HEK293 (cell line): ENCODE data around the gene ENHO.

Experiments used
- CTCF ChIA-PET: fragments of 350-600 bp; formaldehyde crosslinking; extraction: SDS; loops from one replicate; lab custom pipeline; 2021; ENCODE audit warnings: antibody characterized with exemption; lab: Yijun Ruan, JAX
- POLR2A ChIA-PET: fragments of 300-600 bp; formaldehyde crosslinking; extraction: SDS; loops from one replicate; lab custom pipeline; 2020; ENCODE audit warnings: antibody characterized with exemption, inconsistent platforms; lab: Yijun Ruan, JAX
- H3K27ac ChIP-seq: fragments of 200-500 bp; sonication (Bioruptor generic); 2 replicates; pipeline ENCODE4 v1.5.1; 2014; ENCODE audit warnings: low read depth, low read length, control low read depth, inconsistent platforms; ENCODE audit errors: extremely low read depth
- H3K36me3 ChIP-seq, 2 experiments: fragments of 200-500 bp in 1 of 2; sonication (Bioruptor generic) in 1 of 2; 1 replicate in 1 of 2; 2 replicates in 1 of 2; pipeline ENCODE4 v1.5.1; 2014 to 2017; ENCODE audit warnings: inconsistent platforms in 2 of 2, low read length in 2 of 2; ENCODE audit not compliant: control insufficient read depth in 2 of 2, insufficient read depth in 1 of 2
- H3K4me1 ChIP-seq: fragments of 200-500 bp; sonication (Bioruptor generic); 2 replicates; pipeline ENCODE4 v1.5.1; 2014; ENCODE audit warnings: mild to moderate bottlenecking, low read length, inconsistent platforms; ENCODE audit not compliant: control insufficient read depth, insufficient read depth
- H3K4me3 ChIP-seq: 2 replicates; pipeline ENCODE4 v1.5.1; 2011; ENCODE audit warnings: low read depth, mild to moderate bottlenecking, control low read depth, low read length, moderate library complexity
- H3K9me3 ChIP-seq: fragments of 200-500 bp; sonication (Bioruptor generic); 2 replicates; pipeline ENCODE4 v1.5.1; 2014; ENCODE audit warnings: low read depth, low read length, inconsistent platforms; ENCODE audit not compliant: control insufficient read depth, insufficient read depth
- EGR2 ChIP-seq: fragments of 450-650 bp; formaldehyde crosslinking; IDR thresholded peaks from 2 replicates; pipeline ENCODE4 v1.5.1; 2016; ENCODE audit warnings: low read depth, missing biosample characterization, missing genetic modification characterization
- IKZF3 ChIP-seq: fragments of 450-650 bp; IDR thresholded peaks from 2 replicates; pipeline ENCODE4 v1.5.0; 2018; ENCODE audit warnings: missing biosample characterization, mild to moderate bottlenecking, missing genetic modification characterization, moderate library complexity
- KLF7 ChIP-seq: fragments of 450-650 bp; formaldehyde crosslinking; IDR thresholded peaks from 2 replicates; pipeline ENCODE4 v1.5.1; 2016; ENCODE audit warnings: missing biosample characterization, missing genetic modification characterization, borderline replicate concordance
- ZEB2 ChIP-seq: fragments of 450-650 bp; formaldehyde crosslinking; IDR thresholded peaks from 2 replicates; pipeline ENCODE4 v1.5.1; 2016; ENCODE audit warnings: missing biosample characterization, missing genetic modification characterization
- ZFHX2 ChIP-seq: fragments of 450-650 bp; formaldehyde crosslinking; conservative IDR thresholded peaks from 2 replicates; pipeline ENCODE4 v1.5.1; 2016; ENCODE audit warnings: missing biosample characterization, missing genetic modification characterization
- ZNF23 ChIP-seq: fragments of 450-650 bp; formaldehyde crosslinking; IDR thresholded peaks from 2 replicates; pipeline ENCODE4 v1.5.1; 2016; ENCODE audit warnings: missing biosample characterization, missing genetic modification characterization, borderline replicate concordance
- ZNF274 ChIP-seq, 2 experiments: fragments of 200-500 bp in 1 of 2; fragments of 450-650 bp in 1 of 2; sonication (Bioruptor generic) in 1 of 2; formaldehyde crosslinking in 1 of 2; IDR thresholded peaks; 2 replicates each; pipeline versions ENCODE4 v1.5.1 to v1.6.1; 2014 to 2016; ENCODE audit warnings: borderline replicate concordance in 1 of 2, inconsistent platforms in 1 of 2, low read length in 1 of 2, missing biosample characterization in 1 of 2, missing genetic modification characterization in 1 of 2
- ZNF37A ChIP-seq: fragments of 450-650 bp; IDR thresholded peaks from 2 replicates; pipeline ENCODE4 v1.5.1; 2018; ENCODE audit warnings: missing biosample characterization, missing genetic modification characterization
- ZNF394 ChIP-seq: fragments of 450-650 bp; formaldehyde crosslinking; IDR thresholded peaks from 2 replicates; pipeline ENCODE4 v1.5.1; 2016; ENCODE audit warnings: missing biosample characterization, missing genetic modification characterization, mild to moderate bottlenecking, moderate library complexity, borderline replicate concordance
- ZNF785 ChIP-seq: fragments of 450-650 bp; formaldehyde crosslinking; IDR thresholded peaks from 2 replicates; pipeline ENCODE4 v1.5.1; 2016; ENCODE audit warnings: missing biosample characterization, missing genetic modification characterization
- ZSCAN23 ChIP-seq: fragments of 450-650 bp; formaldehyde crosslinking; IDR thresholded peaks from 2 replicates; pipeline ENCODE4 v1.5.1; 2016; ENCODE audit warnings: missing biosample characterization, missing genetic modification characterization
- TF ChIP-seq, protein P1 (sequence below): fragments of 450-650 bp; IDR thresholded peaks from 2 replicates; pipeline ENCODE4 v1.5.1; 2018; ENCODE audit warnings: missing biosample characterization, missing genetic modification characterization
- TF ChIP-seq, protein P2 (sequence below): sonication (generic); formaldehyde crosslinking; IDR thresholded peaks from 2 replicates; pipeline ENCODE4 v1.8.1; 2022; ENCODE audit warnings: mild to moderate bottlenecking, moderate library complexity, missing genetic modification reagents
- TF ChIP-seq, protein P3 (sequence below): fragments of 450-650 bp; formaldehyde crosslinking; IDR thresholded peaks from 2 replicates; pipeline ENCODE4 v1.5.1; 2016; ENCODE audit warnings: missing biosample characterization, missing genetic modification characterization
- TF ChIP-seq, protein P4 (sequence below): fragments of 450-650 bp; formaldehyde crosslinking; IDR thresholded peaks from 2 replicates; pipeline ENCODE4 v1.5.1; 2017; ENCODE audit warnings: missing biosample characterization, mild to moderate bottlenecking, missing genetic modification characterization, moderate library complexity

Gene ENHO

DNA sequence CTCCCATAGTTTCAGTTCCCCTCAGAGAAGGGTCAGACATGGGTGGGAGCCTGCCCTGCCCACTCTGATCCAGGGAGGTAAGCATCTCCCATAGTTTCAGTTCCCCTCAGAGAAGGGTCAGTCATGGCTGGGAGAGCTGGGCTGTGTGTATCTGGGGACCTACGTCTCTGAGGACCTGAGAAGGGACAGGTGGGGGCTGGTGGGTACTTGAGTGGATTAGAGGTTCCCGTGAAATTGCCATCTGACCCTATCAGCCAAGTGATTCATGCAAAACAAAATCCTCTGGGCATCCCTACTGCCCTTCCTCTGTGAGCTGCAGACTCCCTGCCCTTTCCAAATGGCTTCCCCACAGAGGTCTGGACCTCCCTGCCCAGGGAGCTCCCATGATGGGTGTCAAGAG lies 3.9 kb downstream of the ENHO start (continued):
- TF ChIP-seq KLF7 (tag by site-specific recombination): no peak

DNA sequence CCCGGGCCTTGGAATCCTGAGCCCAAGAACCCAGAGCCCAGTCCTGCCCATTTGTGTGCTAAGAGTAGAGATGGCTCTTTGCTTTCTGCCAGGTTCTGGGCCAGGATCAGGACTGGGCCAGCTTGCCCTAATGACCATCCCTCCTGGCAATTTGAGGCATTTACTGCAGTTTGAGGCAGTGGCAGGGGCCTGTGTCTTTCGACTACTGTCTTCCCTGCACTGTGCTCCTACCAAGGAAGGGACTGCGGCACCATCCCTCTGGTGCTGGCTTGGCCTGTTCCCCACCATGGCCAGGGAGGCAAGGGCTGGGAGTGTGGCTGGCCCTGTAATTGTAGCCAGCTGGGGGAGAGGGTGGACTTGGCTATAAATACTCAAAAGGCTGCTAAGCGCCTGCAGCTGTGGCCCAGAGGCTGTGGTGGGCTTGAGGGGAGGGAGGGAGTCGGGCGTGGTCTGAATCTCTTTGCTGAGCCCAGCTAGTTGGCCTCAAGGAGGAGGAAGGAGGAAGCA lies 4.6 kb downstream of the ENHO start:
- CTCF ChIA-PET: interaction anchor here (1.2 to 2.6 kb wide), 4 partner anchors 17 to 114 kb away, joined by 3 to 12 read pairs (median 5); no protein-coding TSS in a partner anchor
- peaks cover 3% of the 10 kb centered on the region for H3K4me1 ChIP-seq

DNA sequence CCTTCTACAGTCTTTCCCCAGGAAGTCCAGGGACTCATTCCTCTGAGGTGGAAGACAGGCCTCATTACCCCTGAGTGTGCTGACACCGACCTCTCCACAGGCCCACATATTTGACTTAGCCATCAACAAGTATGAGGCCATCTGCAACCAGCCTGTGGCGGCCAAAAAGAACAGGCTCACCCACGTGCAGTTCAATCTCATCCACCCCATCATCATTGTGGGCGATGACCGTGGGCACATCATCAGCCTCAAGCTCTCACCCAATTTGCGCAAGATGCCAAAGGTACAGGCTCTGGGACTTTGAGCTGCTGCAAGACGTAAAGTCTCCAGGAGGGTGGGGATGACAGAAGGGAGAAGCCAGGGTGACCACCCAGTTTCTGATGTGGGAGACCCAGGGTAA lies 5.6 kb downstream of the ENHO start:
- POLR2A ChIA-PET: no interaction called here
- CTCF ChIA-PET: interaction anchor here (0.7 to 1.8 kb wide), 4 partner anchors 16 to 113 kb away, joined by 3 to 6 read pairs (median 5); no protein-coding TSS in a partner anchor
- no peak overlapping the region for H3K4me3 ChIP-seq
- peaks cover 3% of the 10 kb centered on the region for H3K4me1 ChIP-seq
- no peak overlapping the region for H3K27ac ChIP-seq
- no peaks in the 10 kb centered on the region for H3K36me3 ChIP-seq
- TF ChIP-seq IKZF3 (tag by site-specific recombination) (no peak), ZNF785 (no peak), ZFHX2 (tag by site-specific recombination) (peak; percentile 92), EGR2 (tag by site-specific recombination) (peak; percentile 91), ZEB2 (tag by site-specific recombination) (no peak)
- H3K9me3 ChIP-seq: no peaks in the 10 kb centered on the region

More for the DNA sequence above, 4.6 kb downstream of the ENHO start:
- H3K27ac ChIP-seq: no peak overlapping the region
- H3K9me3 ChIP-seq: no peaks in the 10 kb centered on the region
- H3K36me3 ChIP-seq: no peaks in the 10 kb centered on the region
- TF ChIP-seq, protein P1, sequence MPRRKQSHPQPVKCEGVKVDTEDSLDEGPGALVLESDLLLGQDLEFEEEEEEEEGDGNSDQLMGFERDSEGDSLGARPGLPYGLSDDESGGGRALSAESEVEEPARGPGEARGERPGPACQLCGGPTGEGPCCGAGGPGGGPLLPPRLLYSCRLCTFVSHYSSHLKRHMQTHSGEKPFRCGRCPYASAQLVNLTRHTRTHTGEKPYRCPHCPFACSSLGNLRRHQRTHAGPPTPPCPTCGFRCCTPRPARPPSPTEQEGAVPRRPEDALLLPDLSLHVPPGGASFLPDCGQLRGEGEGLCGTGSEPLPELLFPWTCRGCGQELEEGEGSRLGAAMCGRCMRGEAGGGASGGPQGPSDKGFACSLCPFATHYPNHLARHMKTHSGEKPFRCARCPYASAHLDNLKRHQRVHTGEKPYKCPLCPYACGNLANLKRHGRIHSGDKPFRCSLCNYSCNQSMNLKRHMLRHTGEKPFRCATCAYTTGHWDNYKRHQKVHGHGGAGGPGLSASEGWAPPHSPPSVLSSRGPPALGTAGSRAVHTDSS: no peak
- TF ChIP-seq ZNF37A (tag by site-specific recombination): no peak
- TF ChIP-seq ZNF274 (IDR thresholded peaks at IDR 0.05; ENCODE audit: low read length): no peak
- TF ChIP-seq ZNF274 (tag by site-specific recombination; IDR thresholded peaks at IDR 0.05; ENCODE audit: borderline replicate concordance): no peak
- no peak for TF ChIP-seq EGR2 (tag by site-specific recombination)
- TF ChIP-seq, protein P2, sequence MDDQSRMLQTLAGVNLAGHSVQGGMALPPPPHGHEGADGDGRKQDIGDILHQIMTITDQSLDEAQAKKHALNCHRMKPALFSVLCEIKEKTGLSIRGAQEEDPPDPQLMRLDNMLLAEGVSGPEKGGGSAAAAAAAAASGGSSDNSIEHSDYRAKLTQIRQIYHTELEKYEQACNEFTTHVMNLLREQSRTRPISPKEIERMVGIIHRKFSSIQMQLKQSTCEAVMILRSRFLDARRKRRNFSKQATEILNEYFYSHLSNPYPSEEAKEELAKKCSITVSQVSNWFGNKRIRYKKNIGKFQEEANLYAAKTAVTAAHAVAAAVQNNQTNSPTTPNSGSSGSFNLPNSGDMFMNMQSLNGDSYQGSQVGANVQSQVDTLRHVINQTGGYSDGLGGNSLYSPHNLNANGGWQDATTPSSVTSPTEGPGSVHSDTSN (CRISPR knock-in tag): no peak
- TF ChIP-seq, protein P3, sequence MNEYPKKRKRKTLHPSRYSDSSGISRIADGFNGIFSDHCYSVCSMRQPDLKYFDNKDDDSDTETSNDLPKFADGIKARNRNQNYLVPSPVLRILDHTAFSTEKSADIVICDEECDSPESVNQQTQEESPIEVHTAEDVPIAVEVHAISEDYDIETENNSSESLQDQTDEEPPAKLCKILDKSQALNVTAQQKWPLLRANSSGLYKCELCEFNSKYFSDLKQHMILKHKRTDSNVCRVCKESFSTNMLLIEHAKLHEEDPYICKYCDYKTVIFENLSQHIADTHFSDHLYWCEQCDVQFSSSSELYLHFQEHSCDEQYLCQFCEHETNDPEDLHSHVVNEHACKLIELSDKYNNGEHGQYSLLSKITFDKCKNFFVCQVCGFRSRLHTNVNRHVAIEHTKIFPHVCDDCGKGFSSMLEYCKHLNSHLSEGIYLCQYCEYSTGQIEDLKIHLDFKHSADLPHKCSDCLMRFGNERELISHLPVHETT: no peak
- POLR2A ChIA-PET: no interaction called here
- no peak overlapping the region for H3K4me3 ChIP-seq

DNA sequence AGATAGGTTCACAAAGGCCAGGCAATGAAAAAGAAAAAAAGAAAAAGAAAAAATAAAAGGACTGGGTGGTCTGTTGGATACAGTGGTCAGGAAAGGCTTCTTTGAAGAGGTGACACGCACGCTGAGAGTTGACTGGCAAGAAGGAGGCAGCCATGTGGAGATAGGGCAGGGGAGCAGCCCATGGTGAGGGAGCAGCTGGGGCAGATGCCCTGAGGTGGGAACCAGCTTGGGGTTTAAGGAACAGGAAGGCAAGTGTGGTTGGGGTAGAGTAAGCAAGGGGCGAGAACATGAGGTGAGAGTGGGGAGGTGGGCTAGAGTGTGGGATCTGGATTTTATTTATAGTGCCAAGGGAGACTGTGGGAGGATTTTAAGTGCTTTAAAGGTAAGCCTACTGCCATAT lies 6.8 kb downstream of the ENHO start:
- TF ChIP-seq ZNF394 (tag by site-specific recombination) (peak; percentile 84; the same call in 1 of the 2 replicates), ZNF23 (tag by site-specific recombination) (no peak), ZSCAN23 (tag by site-specific recombination) (no peak), ZFHX2 (tag by site-specific recombination) (0 out of 2 replicates have a peak, but pooled peaks have one; percentile 11), EGR2 (tag by site-specific recombination) (peak; percentile 59)
- TF ChIP-seq, protein P4, sequence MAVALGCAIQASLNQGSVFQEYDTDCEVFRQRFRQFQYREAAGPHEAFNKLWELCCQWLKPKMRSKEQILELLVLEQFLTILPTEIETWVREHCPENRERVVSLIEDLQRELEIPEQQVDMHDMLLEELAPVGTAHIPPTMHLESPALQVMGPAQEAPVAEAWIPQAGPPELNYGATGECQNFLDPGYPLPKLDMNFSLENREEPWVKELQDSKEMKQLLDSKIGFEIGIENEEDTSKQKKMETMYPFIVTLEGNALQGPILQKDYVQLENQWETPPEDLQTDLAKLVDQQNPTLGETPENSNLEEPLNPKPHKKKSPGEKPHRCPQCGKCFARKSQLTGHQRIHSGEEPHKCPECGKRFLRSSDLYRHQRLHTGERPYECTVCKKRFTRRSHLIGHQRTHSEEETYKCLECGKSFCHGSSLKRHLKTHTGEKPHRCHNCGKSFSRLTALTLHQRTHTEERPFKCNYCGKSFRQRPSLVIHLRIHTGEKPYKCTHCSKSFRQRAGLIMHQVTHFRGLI (tag by site-specific recombination): no peak
- no peak overlapping the region for H3K27ac ChIP-seq
- POLR2A ChIA-PET: no interaction called here
- H3K4me1 ChIP-seq: peaks cover 3% of the 10 kb centered on the region
- no peak overlapping the region for H3K4me3 ChIP-seq
- CTCF ChIA-PET: interaction anchor here (0.7 kb wide), 1 partner anchor 267 kb away, joined by 4 read pairs; no protein-coding TSS in a partner anchor
- no peaks in the 10 kb centered on the region for H3K9me3 ChIP-seq
- H3K36me3 ChIP-seq: no peaks in the 10 kb centered on the region
